HG03565 (cell line): ENCODE results near the gene SLC2A14.
A peak's percentile ranks its signal among the peaks of the same experiment; 100 is the strongest.
"Not testable (repeated sequence)": the region's sequence is repeated elsewhere in the genome, so short reads cannot be mapped to it uniquely, and the experiment has no call there.

Experiments used
- ATAC-seq: cut with Tn5 transposase; IDR thresholded peaks from one replicate; pipeline ENCODE4 v1.9.1; 2021; ENCODE audit warnings: mild to moderate bottlenecking, moderate library complexity; ENCODE audit not compliant: unreplicated experiment

The SLC2A14 gene

GRCh38 chr12:7835766-7836165 lies 36.9 kb downstream of the SLC2A14 start:
- ATAC-seq, result no peak

GRCh38 chr12:7835116-7835515 lies 37.6 kb downstream of the SLC2A14 start:
- ATAC-seq, result no peak

DNA sequence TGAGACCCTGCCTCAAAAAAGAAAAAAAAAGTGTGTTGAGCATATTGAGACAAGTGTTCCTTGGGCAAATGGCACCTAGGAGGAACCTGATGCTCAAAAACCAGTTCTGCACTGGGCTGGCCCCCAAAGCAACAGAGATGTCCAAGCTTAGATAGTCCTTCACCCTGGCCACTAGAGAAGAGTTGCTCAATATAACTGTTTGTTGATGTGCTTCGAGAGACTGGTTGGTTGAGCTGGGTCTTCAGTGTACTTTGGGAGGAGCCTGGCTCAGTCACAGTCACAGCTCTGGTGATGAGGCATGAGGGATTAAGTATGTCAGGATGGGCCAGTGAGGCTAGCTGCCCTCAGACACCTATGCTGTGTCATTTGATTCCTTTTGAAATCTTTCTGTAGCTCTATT lies 38.0 kb downstream of the SLC2A14 start:
- no peak for ATAC-seq

- no peak for ATAC-seq
Measured at GRCh38 chr12:7833831-7834230, 38.9 kb downstream of the SLC2A14 start.

- not testable (repeated sequence) for ATAC-seq
Measured at GRCh38 chr12:7833201-7833600, 39.5 kb downstream of the SLC2A14 start.

DNA sequence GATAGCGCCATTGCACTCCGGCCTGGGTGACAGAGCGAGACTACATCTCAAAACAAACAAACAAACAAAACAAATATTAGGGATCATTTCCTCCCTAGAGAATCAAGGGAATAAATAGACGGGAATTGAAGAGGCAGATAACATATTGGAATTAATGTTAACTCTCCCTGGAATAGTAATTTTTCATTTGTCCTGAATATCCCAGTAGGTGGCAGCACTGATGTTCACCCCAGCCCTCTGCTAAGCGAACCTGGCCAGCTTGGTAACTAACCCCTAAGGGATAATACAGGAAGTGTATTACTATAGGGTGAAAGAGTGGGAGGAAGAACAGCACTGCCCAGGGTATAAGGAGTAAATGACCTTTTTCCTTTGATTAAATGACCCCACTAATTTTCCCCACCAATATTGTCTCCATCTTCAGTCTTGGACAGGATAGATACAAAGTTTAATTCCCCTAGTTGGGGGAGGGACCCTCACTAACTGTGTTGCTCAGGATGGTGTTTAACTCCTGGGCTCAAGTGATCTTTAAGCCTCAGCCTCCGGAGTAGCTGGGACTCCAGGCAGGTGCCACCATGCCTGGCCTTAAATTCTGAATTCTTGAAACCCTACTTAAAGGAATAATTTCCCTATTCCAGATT lies 40.5 kb downstream of the SLC2A14 start:
- peak; percentile 67 for ATAC-seq

DNA sequence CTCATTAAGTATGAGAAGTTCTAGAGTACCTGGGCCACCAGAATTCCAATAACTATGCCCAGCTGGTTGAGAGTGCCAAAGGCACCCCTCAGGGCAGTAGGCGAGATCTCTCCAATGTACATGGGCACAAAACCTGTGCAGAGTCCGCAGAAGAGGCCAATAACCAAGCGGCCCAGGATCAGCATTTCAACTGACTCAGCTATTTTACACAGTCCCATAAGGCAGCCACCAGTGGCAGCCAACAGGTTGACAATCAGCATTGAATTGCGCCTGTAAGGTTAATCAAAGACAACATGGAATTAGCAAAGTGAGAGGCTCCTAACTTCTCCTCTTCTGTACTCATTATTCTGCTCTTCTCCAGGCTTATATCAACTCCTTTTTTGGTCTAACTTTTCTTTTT lies 43.0 kb downstream of the SLC2A14 start:
- ATAC-seq, result not testable (repeated sequence)

GRCh38 chr12:7825754-7826153 lies 47.0 kb downstream of the SLC2A14 start:
- not testable (repeated sequence) for ATAC-seq

DNA sequence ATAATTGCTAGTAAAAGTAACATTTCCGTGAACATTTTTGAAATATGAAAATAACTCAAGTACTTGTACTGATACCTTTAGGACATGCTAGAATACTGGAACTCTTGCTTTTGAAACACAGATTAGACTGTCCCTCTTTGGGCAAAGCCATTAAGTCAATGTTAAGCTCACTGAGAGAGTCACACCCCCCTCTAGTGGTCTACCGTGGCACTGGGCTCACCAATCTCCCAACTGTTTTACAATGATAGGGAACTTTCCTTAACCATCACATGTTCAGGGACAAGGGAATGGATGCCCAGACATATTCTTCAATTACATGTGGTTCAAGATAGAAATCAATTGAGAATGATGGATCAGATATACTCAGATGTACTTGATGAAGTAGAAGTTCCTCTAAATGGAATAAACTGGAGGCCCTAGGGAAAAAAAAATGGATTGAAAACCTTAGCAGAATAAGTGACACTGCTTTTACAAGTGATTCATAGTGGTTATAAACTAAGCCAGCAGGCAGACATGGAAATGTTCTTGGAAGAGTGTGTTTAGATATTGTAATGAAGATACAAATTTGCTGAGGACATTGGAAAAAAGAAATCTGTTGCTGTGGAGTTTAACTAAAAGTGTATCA lies 65.7 kb downstream of the SLC2A14 start:
- ATAC-seq, result no peak

DNA sequence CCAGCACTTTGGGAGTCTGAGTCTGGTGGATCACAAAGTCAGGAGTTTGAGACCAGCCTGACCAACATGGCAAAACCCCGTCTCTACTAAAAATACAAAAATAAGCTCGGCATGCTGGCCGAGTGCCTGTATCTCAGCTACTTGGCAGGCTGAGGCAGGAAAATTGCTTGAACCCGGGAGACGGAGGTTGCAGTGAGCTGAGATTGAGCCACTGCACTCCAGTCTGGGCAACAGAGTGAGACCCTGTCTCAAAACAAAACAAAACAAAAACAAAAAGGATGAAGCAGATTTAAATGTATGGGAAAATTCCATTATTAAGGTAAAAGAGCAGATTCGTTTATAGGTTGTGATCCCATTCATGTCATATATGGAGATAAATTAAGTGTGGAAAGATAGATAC lies 66.4 kb downstream of the SLC2A14 start:
- ATAC-seq, result not testable (repeated sequence)

GRCh38 chr12:7801460-7801859 lies 71.3 kb downstream of the SLC2A14 start:
- ATAC-seq, result no peak

GRCh38 chr12:7798750-7799308 lies 73.9 kb downstream of the SLC2A14 start:
- not testable (repeated sequence) for ATAC-seq

DNA sequence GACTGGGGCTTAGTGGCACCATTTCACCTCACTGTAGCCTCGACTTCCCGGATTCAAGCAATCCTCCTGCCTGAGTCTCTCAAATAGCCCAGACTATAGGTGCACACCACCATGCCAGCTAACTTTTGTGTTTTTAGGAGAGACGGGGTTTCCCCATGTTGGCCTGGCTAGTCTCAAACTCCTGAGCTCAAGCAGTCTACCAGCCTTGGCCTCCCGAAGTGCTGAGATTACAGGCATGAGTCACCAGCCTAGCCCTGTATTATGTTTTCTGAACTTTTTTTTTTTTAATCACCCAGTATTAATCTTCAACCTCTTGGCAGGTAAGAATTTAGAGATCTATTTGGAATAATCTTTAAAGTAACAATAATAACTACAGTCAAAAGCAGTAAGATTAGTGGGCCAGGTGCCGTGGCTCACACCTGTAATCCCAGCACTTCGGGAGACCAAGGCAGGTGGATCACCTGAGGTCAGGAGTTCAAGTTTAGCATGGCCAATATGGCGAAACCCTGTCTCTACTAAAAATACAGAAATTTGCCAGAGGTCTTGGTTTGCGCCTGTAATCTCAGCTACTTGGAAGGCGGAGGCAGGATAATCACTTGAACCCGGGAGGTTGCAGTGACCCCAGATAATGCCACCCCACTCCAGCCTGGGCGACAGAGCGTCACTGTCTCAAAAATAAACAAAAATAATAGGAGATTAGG lies 74.9 kb downstream of the SLC2A14 start:
- no peak for ATAC-seq

DNA sequence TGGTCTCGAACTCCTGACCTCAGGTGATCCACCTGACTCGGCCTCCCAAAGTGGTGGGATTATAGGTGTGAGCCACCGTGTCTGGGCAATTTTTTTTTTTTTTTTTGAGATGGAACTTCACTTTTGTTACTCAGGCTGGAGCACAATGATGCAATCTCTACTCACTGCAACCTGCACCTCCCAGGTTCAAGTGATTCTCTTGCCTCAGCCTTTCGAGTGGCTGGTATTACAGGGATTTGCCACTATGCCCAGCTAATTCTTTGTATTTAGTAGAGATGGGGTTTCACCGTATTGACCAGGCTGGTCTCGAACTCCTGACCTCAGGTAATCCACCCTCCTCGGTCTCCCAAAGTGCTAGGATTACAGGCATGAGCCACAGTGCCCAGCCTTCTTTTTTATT lies 75.4 kb downstream of the SLC2A14 start:
- ATAC-seq, result not testable (repeated sequence)

GRCh38 chr12:7793211-7793610 lies 79.5 kb downstream of the SLC2A14 start:
- no peak for ATAC-seq

- not testable (repeated sequence) for ATAC-seq
Measured at GRCh38 chr12:7788884-7789528, 83.7 kb downstream of the SLC2A14 start, which contains the start of gene NANOG. Gene NANOG (plus strand): TSS chr12:7789402. CDS start chr12:7789615, 213 bp downstream.

DNA sequence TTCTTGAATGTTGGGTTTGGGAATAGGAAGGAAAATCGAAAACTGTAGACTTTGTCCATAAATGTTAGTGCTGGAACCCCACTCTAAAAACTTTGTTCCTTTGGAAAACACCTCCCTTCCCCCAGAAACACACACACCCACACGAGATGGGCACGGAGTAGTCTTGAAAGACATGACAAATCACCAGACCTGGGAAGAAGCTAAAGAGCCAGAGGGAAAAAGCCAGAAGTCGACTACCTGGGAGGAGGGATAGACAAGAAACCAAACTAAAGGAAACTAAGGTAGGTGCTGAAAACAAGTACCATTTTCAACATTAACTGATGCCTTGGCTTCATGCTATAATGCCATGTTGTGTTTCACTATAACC lies 84.4 kb downstream of the SLC2A14 start:
- ATAC-seq, result no peak

DNA sequence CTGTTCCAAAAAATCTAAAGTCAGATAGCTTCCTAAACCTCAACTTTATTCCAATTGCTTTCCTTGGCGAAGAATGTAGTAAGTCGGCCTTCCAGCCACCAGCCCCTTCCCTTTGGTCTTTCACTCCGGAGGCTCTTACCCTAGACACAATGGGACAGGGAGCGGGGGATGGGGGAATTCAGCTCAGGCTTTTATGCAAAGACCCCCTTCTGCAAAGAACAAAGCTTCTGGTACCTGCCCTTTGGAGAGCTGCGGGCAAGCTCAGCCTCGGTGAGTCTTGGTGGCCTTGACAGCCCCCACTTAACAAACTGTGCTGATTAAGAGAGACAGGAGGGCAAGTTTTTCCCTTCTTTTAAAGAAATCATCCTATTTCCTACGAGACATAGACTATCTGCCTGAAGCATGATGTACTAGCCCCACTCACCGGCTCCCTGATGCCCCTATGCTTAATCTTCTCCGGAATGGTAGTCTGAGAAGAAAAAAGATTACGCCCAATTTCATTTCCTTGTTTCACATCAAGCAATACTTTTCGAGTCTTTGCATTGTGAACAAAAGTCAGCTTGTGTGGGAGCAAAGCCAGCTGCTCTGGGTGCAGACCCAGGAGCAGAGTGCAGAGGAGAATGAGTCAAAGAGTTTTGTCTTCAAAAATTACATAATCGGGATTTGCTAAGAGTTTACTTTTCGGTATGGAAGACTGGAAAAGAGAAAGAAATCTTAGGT lies 85.0 kb downstream of the SLC2A14 start:
- no peak for ATAC-seq

DNA sequence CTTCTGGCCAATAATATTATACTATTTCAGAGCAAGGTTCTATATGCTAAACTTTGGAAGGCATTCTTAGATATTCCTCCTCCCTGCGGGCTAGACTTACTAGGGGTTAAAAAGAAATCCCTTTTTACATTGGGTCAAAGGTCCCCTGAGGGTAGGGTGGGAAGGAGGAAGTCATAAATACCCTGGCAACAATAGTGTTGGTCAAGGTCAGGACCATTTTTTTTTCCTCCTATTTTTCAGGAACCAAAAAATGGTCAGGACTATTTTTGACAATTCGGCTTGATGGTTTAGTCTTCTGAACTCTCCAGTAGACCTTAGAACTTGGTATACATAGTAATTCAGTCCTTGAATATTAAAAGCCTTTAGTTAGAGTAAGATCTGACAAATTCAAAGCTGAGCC lies 88.0 kb downstream of the SLC2A14 start:
- no peak for ATAC-seq

DNA sequence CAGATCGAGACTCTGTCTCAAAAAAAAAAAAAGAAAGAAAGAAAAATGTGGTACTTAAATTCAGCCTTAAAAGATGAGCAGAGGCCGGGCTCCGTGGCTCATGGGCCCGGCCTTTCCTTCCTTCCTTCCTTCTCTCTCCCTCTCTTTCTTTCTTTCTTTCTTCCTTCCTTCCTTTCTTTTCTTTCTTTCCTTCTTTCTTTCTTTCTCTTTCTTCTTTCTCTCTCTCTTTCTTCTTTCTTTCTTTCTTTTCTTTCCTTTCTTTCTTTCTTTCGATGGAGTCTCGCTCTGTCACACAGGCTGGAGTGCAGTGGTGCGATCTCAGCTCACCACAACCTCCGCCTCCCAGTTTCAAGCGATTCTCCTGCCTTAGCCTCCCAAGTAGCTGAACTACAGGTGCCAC lies 89.3 kb downstream of the SLC2A14 start:
- not testable (repeated sequence) for ATAC-seq

DNA sequence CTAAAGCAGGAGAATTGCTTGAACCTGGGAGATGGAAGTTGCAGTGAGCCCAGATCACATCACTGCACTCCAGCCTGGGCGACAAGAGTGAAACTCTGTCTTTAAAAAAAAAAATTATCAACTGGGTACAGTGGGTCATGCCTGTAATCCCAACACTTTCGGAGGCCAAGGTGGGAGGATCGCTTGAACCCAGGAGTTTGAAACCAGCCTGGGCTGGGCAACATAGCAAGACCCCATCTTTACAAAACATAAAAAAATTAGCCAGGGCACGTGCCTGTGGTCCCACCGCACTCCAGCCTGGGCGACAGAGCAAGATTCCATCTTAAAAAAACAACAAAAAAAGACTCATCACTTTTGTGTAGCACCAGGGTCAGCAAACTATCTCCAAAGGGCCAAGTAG lies 90.7 kb downstream of the SLC2A14 start:
- ATAC-seq, result no peak
